ENCODE data around the gene HDAC1.
A peak's percentile ranks its signal among the peaks of the same experiment; 100 is the strongest.

The HDAC1 gene

DNA sequence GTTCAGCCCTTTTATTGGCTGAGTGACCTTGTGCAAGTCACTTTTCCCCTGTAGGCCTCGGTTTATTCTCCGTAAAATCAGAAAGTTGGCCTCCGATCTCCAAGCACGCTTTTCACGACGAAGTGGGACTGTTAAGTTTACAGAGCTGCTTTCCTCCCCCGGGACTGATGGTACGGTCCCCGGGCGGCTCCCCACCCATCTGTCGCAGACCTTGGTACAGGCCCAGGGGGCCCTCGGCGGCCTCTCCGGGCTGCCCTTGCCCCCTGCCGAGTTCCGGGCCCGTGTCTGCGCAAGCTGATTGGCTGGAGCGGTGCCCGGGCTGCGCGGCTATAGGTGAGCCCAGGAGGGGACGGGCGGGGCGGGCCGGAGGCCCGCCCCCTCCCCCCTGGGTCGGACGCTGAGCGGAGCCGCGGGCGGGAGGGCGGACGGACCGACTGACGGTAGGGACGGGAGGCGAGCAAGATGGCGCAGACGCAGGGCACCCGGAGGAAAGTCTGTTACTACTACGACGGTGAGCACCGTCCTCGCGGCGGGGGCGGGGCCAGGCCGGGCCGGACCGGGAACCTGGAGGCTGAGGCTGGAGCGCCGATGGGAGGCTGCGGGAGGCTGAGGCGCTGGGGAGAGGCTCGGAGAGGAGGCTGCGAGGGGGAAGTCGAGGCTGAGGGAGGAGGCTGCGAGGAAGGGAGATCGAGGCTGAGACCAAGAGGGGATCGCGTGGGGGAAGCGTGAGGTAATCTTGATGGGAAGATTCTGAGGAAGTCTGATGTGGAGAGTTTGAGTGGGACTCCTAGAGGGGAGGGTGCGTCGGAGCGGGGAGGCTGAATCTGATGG lies at the start of gene HDAC1:
HDAC1 (plus strand) TSS at position 376 of the 831 bp plus-strand sequence; CDS start at position 463, 87 bp downstream.
- H3K4me2 ChIP-seq (ENCODE audit: insufficient read depth, low read length) = peak within 1 kb of the TSS; percentile 92
- peaks cover 34% of the 10 kb centered on the region for H4K20me1 ChIP-seq (ENCODE audit: insufficient read depth, low read length)
- ATAC-seq (ENCODE audit: insufficient read depth, low read depth) (peak; percentile 97), DNase-seq (peak; percentile 99)
- H2AFZ ChIP-seq (ENCODE audit: low read depth, low read length) = peak within 1 kb of the TSS; percentile 81
- H3K4me1 ChIP-seq (ENCODE audit: insufficient read depth, low read length) = peaks cover 57% of the 10 kb centered on the region
- TF ChIP-seq CTCF (IDR thresholded peaks at IDR 0.05; ENCODE audit: borderline replicate concordance, extremely low read depth, low read length, poor library complexity, severe bottlenecking) (no peak), EZH2 (IDR thresholded peaks at IDR 0.05; ENCODE audit: borderline replicate concordance, low read depth, low read length, severe bottlenecking) (no peak)
- peaks cover 52% of the 10 kb centered on the region for H3K79me2 ChIP-seq (ENCODE audit: insufficient read depth, low read length)
- H3K27me3 ChIP-seq (ENCODE audit: insufficient read depth, low read length, poor library complexity) = no peaks in the 10 kb centered on the region
- H3K27ac ChIP-seq (ENCODE audit: low read length) = peak within 1 kb of the TSS; percentile 87
- peak within 1 kb of the TSS; percentile 81 for H3K9ac ChIP-seq (ENCODE audit: low read depth, low read length)
- H3K9me3 ChIP-seq (ENCODE audit: insufficient read depth, low read length, severe bottlenecking) = no peaks in the 10 kb centered on the region
- H3K4me3 ChIP-seq (ENCODE audit: low read depth in 1 of 2, low read length in 2 of 2) = peak within 1 kb of the TSS; percentile 74 to 86
- peaks cover 26% of the 10 kb centered on the region for H3K36me3 ChIP-seq (ENCODE audit: insufficient read depth, low read length)

DNA sequence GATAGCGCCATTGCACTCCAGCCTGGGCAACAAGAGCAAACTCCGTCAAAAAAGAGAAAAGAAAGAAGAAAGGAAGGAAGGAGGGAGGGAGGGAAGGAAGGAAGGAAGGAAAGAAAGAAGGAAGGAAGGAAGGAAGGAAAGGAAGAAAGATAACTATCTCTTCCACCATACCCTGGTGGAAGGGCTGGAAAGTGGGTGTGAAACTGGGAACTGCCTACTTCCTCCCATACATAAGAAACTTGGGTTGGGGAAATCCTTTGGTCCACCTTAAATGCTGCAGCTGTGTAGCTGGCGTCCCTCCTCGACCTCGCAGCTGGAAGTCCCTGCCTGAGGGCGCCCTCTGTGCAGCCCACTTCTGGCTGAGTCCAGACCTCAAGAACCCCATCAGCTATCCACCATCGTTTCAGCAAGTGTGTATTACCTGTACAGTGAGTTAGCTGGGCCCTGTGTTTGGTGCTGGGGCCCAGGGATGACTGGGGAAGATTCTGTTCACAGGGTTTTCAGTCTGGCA lies 49.5 kb upstream of the HDAC1 start:
- ATAC-seq (ENCODE audit: insufficient read depth, low read depth) (0 out of 3 replicates have a peak, but pooled peaks have one; percentile 23), DNase-seq (no peak)
- H4K20me1 ChIP-seq (ENCODE audit: insufficient read depth, low read length) = no peaks in the 10 kb centered on the region
- no peak overlapping the region for H3K4me2 ChIP-seq (ENCODE audit: insufficient read depth, low read length)
- H3K4me1 ChIP-seq (ENCODE audit: insufficient read depth, low read length) = peaks cover 5% of the 10 kb centered on the region
- H2AFZ ChIP-seq (ENCODE audit: low read depth, low read length) = no peak overlapping the region
- H3K9me3 ChIP-seq (ENCODE audit: insufficient read depth, low read length, severe bottlenecking) = no peaks in the 10 kb centered on the region
- H3K36me3 ChIP-seq (ENCODE audit: insufficient read depth, low read length) = no peaks in the 10 kb centered on the region
- H3K4me3 ChIP-seq (ENCODE audit: low read depth in 1 of 2, low read length in 2 of 2) = no peak overlapping the region
- TF ChIP-seq EZH2 (IDR thresholded peaks at IDR 0.05; ENCODE audit: borderline replicate concordance, low read depth, low read length, severe bottlenecking) (no peak), CTCF (IDR thresholded peaks at IDR 0.05; ENCODE audit: borderline replicate concordance, extremely low read depth, low read length, poor library complexity, severe bottlenecking) (no peak)
- no peak overlapping the region for H3K9ac ChIP-seq (ENCODE audit: low read depth, low read length)
- no peaks in the 10 kb centered on the region for H3K79me2 ChIP-seq (ENCODE audit: insufficient read depth, low read length)
- no peaks in the 10 kb centered on the region for H3K27me3 ChIP-seq (ENCODE audit: insufficient read depth, low read length, poor library complexity)
- no peak overlapping the region for H3K27ac ChIP-seq (ENCODE audit: low read length)

- Histone ChIP-seq H3K4me1 (ENCODE audit: insufficient read depth, low read length) (peaks cover 50% of the 10 kb centered on the region), H3K9ac (ENCODE audit: low read depth, low read length) (peak within 1 kb of the TSS; percentile 70; the same call in 1 of the 2 replicates), H3K79me2 (ENCODE audit: insufficient read depth, low read length) (peaks cover 12% of the 10 kb centered on the region), H4K20me1 (ENCODE audit: insufficient read depth, low read length) (no peaks in the 10 kb centered on the region), H3K9me3 (ENCODE audit: insufficient read depth, low read length, severe bottlenecking) (no peaks in the 10 kb centered on the region), H3K36me3 (ENCODE audit: insufficient read depth, low read length) (no peaks in the 10 kb centered on the region; the same call in 1 of the 2 replicates), H2AFZ (ENCODE audit: low read depth, low read length) (peak within 1 kb of the TSS; percentile 28; the same call in 1 of the 2 replicates), H3K4me2 (ENCODE audit: insufficient read depth, low read length) (peak within 1 kb of the TSS; percentile 41), H3K27me3 (ENCODE audit: insufficient read depth, low read length, poor library complexity) (no peaks in the 10 kb centered on the region), H3K4me3 (ENCODE audit: low read depth in 1 of 2, low read length in 2 of 2) (no peak within 1 kb of the TSS), H3K27ac (ENCODE audit: low read length) (peak within 1 kb of the TSS; percentile 98)
- DNase-seq = no peak
- TF ChIP-seq CTCF (IDR thresholded peaks at IDR 0.05; ENCODE audit: borderline replicate concordance, extremely low read depth, low read length, poor library complexity, severe bottlenecking) (no peak), EZH2 (IDR thresholded peaks at IDR 0.05; ENCODE audit: borderline replicate concordance, low read depth, low read length, severe bottlenecking) (no peak)
- ATAC-seq (ENCODE audit: insufficient read depth, low read depth) = no peak
Observed at GRCh38 chr1:32246888-32247273, 45.0 kb upstream of the HDAC1 start, which contains the start of gene FAM167B. Gene FAM167B, plus strand, starts transcription at chr1:32247222. Its CDS starts 200 bp downstream, at chr1:32247422.

Measured in DND-41 (cell line).